Measurements from ENCODE around the gene MICAL3.

GRCh38 chr22:18013436-18013835 lies 10.9 kb downstream of the MICAL3 start:
- TF ChIP-seq CTCF (IDR thresholded peaks at IDR 0.05; ENCODE audit: low read length) (no peak), EZH2 (optimal IDR thresholded peaks at IDR 0.05; ENCODE audit: low read depth, low read length) (no peak)

Data from MM.1S (cell line).